Hepatocyte (in vitro differentiated cells): ENCODE results near the gene EID2. TPM values are rescaled to one million over a fixed set of nuclear protein-coding genes. Genes with fewer than 3 reads are reported as not detected.

Experiments used
- DNase-seq: peaks from one replicate; pipeline ENCODE4 v3.0.0-alpha.2; 2016; ENCODE audit warnings: low spot score
- H2AFZ ChIP-seq: fragments of 200-600 bp; sonication (generic); 2 replicates; pipeline ENCODE4 v1.6.0; 2016; ENCODE audit warnings: antibody characterized with exemption, mild to moderate bottlenecking
- H3K27ac ChIP-seq: fragments of 200-600 bp; sonication (generic); 2 replicates; pipeline ENCODE4 v1.5.1; 2016; ENCODE audit warnings: mild to moderate bottlenecking
- H3K27me3 ChIP-seq: fragments of 200-600 bp; sonication (generic); 2 replicates; pipeline ENCODE4 v1.6.1; 2016
- H3K36me3 ChIP-seq: fragments of 200-600 bp; sonication (generic); replicated peaks from 2 replicates; pipeline ENCODE4 v1.5.1; 2016; ENCODE audit warnings: low read depth; ENCODE audit not compliant: insufficient read depth
- H3K4me1 ChIP-seq: fragments of 200-600 bp; sonication (generic); 2 replicates; pipeline ENCODE4 v1.5.1; 2016; ENCODE audit warnings: mild to moderate bottlenecking, moderate library complexity; ENCODE audit not compliant: insufficient read depth
- H3K4me2 ChIP-seq: fragments of 200-600 bp; sonication (generic); 2 replicates; pipeline ENCODE4 v1.6.0; 2016
- H3K4me3 ChIP-seq: fragments of 200-600 bp; sonication (generic); 2 replicates; pipeline ENCODE4 v1.5.1; 2016; ENCODE audit warnings: mild to moderate bottlenecking
- H3K79me2 ChIP-seq: fragments of 200-600 bp; sonication (generic); 2 replicates; pipeline ENCODE4 v1.6.0; 2017; ENCODE audit warnings: mild to moderate bottlenecking
- H3K9me2 ChIP-seq: fragments of 200-600 bp; sonication (generic); replicated peaks from 2 replicates; pipeline ENCODE4 v1.6.0; 2017; ENCODE audit warnings: mild to moderate bottlenecking; ENCODE audit not compliant: insufficient read depth
- H3K9me3 ChIP-seq: fragments of 200-600 bp; sonication (generic); 2 replicates; pipeline ENCODE4 v1.5.1; 2016; ENCODE audit warnings: low read depth, mild to moderate bottlenecking
- H4K20me1 ChIP-seq: fragments of 200-600 bp; sonication (generic); 2 replicates; pipeline ENCODE4 v1.6.0; 2016; ENCODE audit warnings: mild to moderate bottlenecking; ENCODE audit not compliant: insufficient read depth, poor library complexity, severe bottlenecking
- EZH2 ChIP-seq: fragments of 200-600 bp; sonication (generic); IDR thresholded peaks from 2 replicates; pipeline ENCODE4 v1.6.1; 2016; ENCODE audit warnings: antibody characterized with exemption, mild to moderate bottlenecking, borderline replicate concordance
- EZH2phosphoT487 ChIP-seq: fragments of 200-600 bp; sonication (generic); IDR thresholded peaks from one replicate; pipeline ENCODE4 v1.6.1; 2018; ENCODE audit warnings: antibody characterized with exemption, mild to moderate bottlenecking, low read depth, moderate library complexity; ENCODE audit not compliant: unreplicated experiment, severe bottlenecking
- WGBS: methylation state at CpG from one replicate; pipeline ENCODE4 v1.1.6; 2016; ENCODE audit warnings: low lambda C conversion rate; ENCODE audit errors: missing lambda C conversion rate; 5-methylcytosine and 5-hydroxymethylcytosine counted together
- polyA plus RNA-seq: library from polyadenylated mRNA; unstranded; fragments of >200 nt; fragmentation: Nextera tagmentation; extraction: Ambion mirVana; gene quantifications from 2 replicates; pipeline ENCODE4 v1.2.1, GENCODE V29; 2016
- total RNA-seq: library from RNA; depleted of rRNA; stranded (reverse); fragments of >200 nt; gene quantifications from 2 replicates; pipeline ENCODE4 v1.2.3, GENCODE V29; 2014
- TF ChIP-seq, protein P1 (sequence below): fragments of 200-600 bp; sonication (generic); IDR thresholded peaks from 2 replicates; pipeline ENCODE4 v1.5.1; 2016; ENCODE audit warnings: antibody characterized with exemption, mild to moderate bottlenecking; ENCODE audit not compliant: poor library complexity

EID2 gene
- total and polyA plus RNA-seq, 2 experiments from 2014 or later, result 18.6 to 29.3 TPM

- no peaks in the 10 kb centered on the region for H3K79me2 ChIP-seq
- H3K4me1 ChIP-seq, result no peaks in the 10 kb centered on the region
- 73% methylated on average over 8 of the region's 8 CpGs for WGBS
- no peaks in the 10 kb centered on the region for H3K36me3 ChIP-seq
- H2AFZ ChIP-seq, result no peak overlapping the region
- H3K9me3 ChIP-seq, result no peaks in the 10 kb centered on the region
- no peak overlapping the region for H3K4me3 ChIP-seq
- no peak for DNase-seq
- no peak overlapping the region for H3K4me2 ChIP-seq
- no peaks in the 10 kb centered on the region for H3K27me3 ChIP-seq
- no peak overlapping the region for H3K27ac ChIP-seq
- H4K20me1 ChIP-seq, result no peaks in the 10 kb centered on the region
- TF ChIP-seq EZH2phosphoT487 (no peak), EZH2 (no peak)
- TF ChIP-seq, protein P1, sequence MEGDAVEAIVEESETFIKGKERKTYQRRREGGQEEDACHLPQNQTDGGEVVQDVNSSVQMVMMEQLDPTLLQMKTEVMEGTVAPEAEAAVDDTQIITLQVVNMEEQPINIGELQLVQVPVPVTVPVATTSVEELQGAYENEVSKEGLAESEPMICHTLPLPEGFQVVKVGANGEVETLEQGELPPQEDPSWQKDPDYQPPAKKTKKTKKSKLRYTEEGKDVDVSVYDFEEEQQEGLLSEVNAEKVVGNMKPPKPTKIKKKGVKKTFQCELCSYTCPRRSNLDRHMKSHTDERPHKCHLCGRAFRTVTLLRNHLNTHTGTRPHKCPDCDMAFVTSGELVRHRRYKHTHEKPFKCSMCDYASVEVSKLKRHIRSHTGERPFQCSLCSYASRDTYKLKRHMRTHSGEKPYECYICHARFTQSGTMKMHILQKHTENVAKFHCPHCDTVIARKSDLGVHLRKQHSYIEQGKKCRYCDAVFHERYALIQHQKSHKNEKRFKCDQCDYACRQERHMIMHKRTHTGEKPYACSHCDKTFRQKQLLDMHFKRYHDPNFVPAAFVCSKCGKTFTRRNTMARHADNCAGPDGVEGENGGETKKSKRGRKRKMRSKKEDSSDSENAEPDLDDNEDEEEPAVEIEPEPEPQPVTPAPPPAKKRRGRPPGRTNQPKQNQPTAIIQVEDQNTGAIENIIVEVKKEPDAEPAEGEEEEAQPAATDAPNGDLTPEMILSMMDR, result no peak
- H3K9me2 ChIP-seq, result no peaks in the 10 kb centered on the region
These were observed 43.1 kb upstream of the EID2 start for GRCh38 chr19:39582891-39583625.

GRCh38 chr19:39582442-39582841, 42.5 kb upstream of the EID2 start:
- no peaks in the 10 kb centered on the region for H3K9me3 ChIP-seq
- H3K79me2 ChIP-seq, result no peaks in the 10 kb centered on the region
- WGBS, result 55% methylated on average over 4 of the region's 4 CpGs
- TF ChIP-seq, protein P1, result no peak
- TF ChIP-seq EZH2 (no peak), EZH2phosphoT487 (no peak)
- H3K4me2 ChIP-seq, result no peak overlapping the region
- no peak overlapping the region for H3K27ac ChIP-seq
- H4K20me1 ChIP-seq, result no peaks in the 10 kb centered on the region
- no peaks in the 10 kb centered on the region for H3K4me1 ChIP-seq
- DNase-seq, result no peak
- no peaks in the 10 kb centered on the region for H3K36me3 ChIP-seq
- H3K27me3 ChIP-seq, result no peaks in the 10 kb centered on the region
- H2AFZ ChIP-seq, result no peak overlapping the region
- no peaks in the 10 kb centered on the region for H3K9me2 ChIP-seq
- H3K4me3 ChIP-seq, result no peak overlapping the region

DNA sequence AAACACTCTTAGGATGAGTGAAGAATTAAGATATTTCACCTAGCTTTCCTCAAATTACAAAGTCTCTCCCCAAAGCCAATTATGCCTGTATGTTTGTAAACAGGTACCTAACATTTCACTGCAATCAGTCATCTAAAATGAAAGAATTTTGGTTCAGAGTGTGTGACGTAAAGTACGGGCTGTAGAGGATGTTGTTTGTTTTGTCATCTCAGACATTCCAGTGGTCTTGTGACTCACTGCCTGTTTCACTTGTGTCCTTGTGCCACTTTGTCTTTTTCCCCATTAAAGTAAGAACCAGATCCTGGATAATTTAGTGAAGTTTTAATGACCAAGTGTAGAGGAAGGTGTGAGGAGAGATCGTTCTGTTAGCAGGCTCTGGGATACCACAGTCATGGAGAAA, 28.6 kb upstream of the EID2 start:
- TF ChIP-seq EZH2phosphoT487, result no peak
- H4K20me1 ChIP-seq, result no peaks in the 10 kb centered on the region
- no peaks in the 10 kb centered on the region for H3K9me3 ChIP-seq
- no peak for DNase-seq
- WGBS, result 61% methylated on average over 3 of the region's 3 CpGs
- no peaks in the 10 kb centered on the region for H3K9me2 ChIP-seq
- H3K36me3 ChIP-seq, result no peaks in the 10 kb centered on the region
- peaks cover 12% of the 10 kb centered on the region for H3K27me3 ChIP-seq
- no peaks in the 10 kb centered on the region for H3K79me2 ChIP-seq
- no peak overlapping the region for H3K4me3 ChIP-seq
- no peaks in the 10 kb centered on the region for H3K4me1 ChIP-seq
- H3K27ac ChIP-seq, result no peak overlapping the region
- no peak overlapping the region for H3K4me2 ChIP-seq
- no peak overlapping the region for H2AFZ ChIP-seq

- Histone ChIP-seq H3K4me2 (no peak overlapping the region), H3K4me3 (no peak overlapping the region), H3K36me3 (no peaks in the 10 kb centered on the region), H4K20me1 (no peaks in the 10 kb centered on the region), H3K27me3 (peaks cover 24% of the 10 kb centered on the region), H3K27ac (no peak overlapping the region), H3K9me3 (no peaks in the 10 kb centered on the region), H3K79me2 (no peaks in the 10 kb centered on the region), H3K4me1 (no peaks in the 10 kb centered on the region), H3K9me2 (no peaks in the 10 kb centered on the region), H2AFZ (no peak overlapping the region)
- TF ChIP-seq EZH2phosphoT487, result no peak
- TF ChIP-seq, protein P1, result no peak
- TF ChIP-seq EZH2, result no peak
- no peak for DNase-seq
- WGBS, result 56% methylated on average over 3 of the region's 3 CpGs
These were observed 26.1 kb upstream of the EID2 start for GRCh38 chr19:39566064-39566463.
